HepG2 (cell line): ENCODE data around the gene TAMALIN. TPM values are rescaled to one million over a fixed set of nuclear protein-coding genes. Genes with fewer than 3 reads are reported as not detected.
A peak's percentile ranks its signal among the peaks of the same experiment; 100 is the strongest.

Source experiments
- HOXD1 ChIP-seq: sonication (generic); formaldehyde crosslinking; IDR thresholded peaks from 2 replicates; pipeline ENCODE4 v1.5.0; 2020; ENCODE audit warnings: missing genetic modification reagents
- MED8 ChIP-seq: sonication (generic); formaldehyde crosslinking; IDR thresholded peaks from 2 replicates; pipeline ENCODE4 v1.8.1; 2023; ENCODE audit warnings: mild to moderate bottlenecking, missing genetic modification reagents; ENCODE audit not compliant: insufficient replicate concordance
- NFKBIZ ChIP-seq: IDR thresholded peaks from 2 replicates; pipeline ENCODE4 v1.6.1; 2018; ENCODE audit warnings: missing genetic modification reagents, missing compliant biosample characterization
- NPAS2 ChIP-seq: sonication (generic); formaldehyde crosslinking; IDR thresholded peaks from 2 replicates; pipeline ENCODE4 v1.8.0; 2022; ENCODE audit warnings: mild to moderate bottlenecking, missing genetic modification reagents, borderline replicate concordance
- PCBP2 ChIP-seq: fragments of 200-400 bp; formaldehyde crosslinking; optimal IDR thresholded peaks from 2 replicates; pipeline ENCODE3; 2018; ENCODE audit warnings: low read length, low read depth; ENCODE audit not compliant: poor library complexity, severe bottlenecking
- PHB2 ChIP-seq: fragments of 450-650 bp; IDR thresholded peaks from 2 replicates; pipeline ENCODE4 v1.6.1; 2018; ENCODE audit not compliant: partially characterized antibody
- RXRB ChIP-seq: IDR thresholded peaks from 2 replicates; pipeline ENCODE4 v1.6.1; 2016; ENCODE audit warnings: borderline replicate concordance, missing genetic modification reagents, missing compliant biosample characterization
- SNAPC4 ChIP-seq: sonication (generic); formaldehyde crosslinking; IDR thresholded peaks from 2 replicates; pipeline ENCODE4 v1.4.0; 2020; ENCODE audit warnings: mild to moderate bottlenecking, missing genetic modification reagents
- TARDBP ChIP-seq: sonication (generic); formaldehyde crosslinking; IDR thresholded peaks from 2 replicates; pipeline ENCODE4 v1.8.0; 2022; ENCODE audit warnings: mild to moderate bottlenecking, missing genetic modification reagents
- THAP7 ChIP-seq: sonication (generic); formaldehyde crosslinking; IDR thresholded peaks from 2 replicates; pipeline ENCODE4 v1.8.1; 2023; ENCODE audit warnings: mild to moderate bottlenecking, missing genetic modification reagents
- THRA ChIP-seq: sonication (generic); formaldehyde crosslinking; IDR thresholded peaks from 2 replicates; pipeline ENCODE4 v1.4.0; 2020; ENCODE audit warnings: missing genetic modification reagents, borderline replicate concordance
- ZBTB4 ChIP-seq: sonication (generic); formaldehyde crosslinking; IDR thresholded peaks from 2 replicates; pipeline ENCODE4 v1.4.0; 2020; ENCODE audit warnings: missing genetic modification reagents, mild to moderate bottlenecking, borderline replicate concordance
- ZNF10 ChIP-seq: sonication (generic); formaldehyde crosslinking; IDR thresholded peaks from 2 replicates; pipeline ENCODE4 v1.4.0; 2020; ENCODE audit warnings: mild to moderate bottlenecking, low read depth, missing genetic modification reagents, borderline replicate concordance
- ZNF546 ChIP-seq: sonication (generic); formaldehyde crosslinking; conservative IDR thresholded peaks from 2 replicates; pipeline ENCODE4 v1.8.1; 2023; ENCODE audit warnings: mild to moderate bottlenecking, missing genetic modification reagents
- ZNF577 ChIP-seq: sonication (generic); formaldehyde crosslinking; IDR thresholded peaks from 2 replicates; pipeline ENCODE4 v1.4.0; 2020; ENCODE audit warnings: mild to moderate bottlenecking, low read depth, missing genetic modification reagents, borderline replicate concordance
- ZNF639 ChIP-seq: conservative IDR thresholded peaks from 2 replicates; pipeline ENCODE4 v1.6.1; 2018; ENCODE audit warnings: missing genetic modification reagents
- polyA plus RNA-seq, 8 experiments: library from polyadenylated mRNA; depleted of rRNA in 3 of 8; stranded (reverse) in 7 of 8; unstranded in 1 of 8; fragments of >200 nt; fragmentation: Illumina TruSeq in 4 of 8; extraction: Trizol in 4 of 8; gene quantifications; 2 replicates each; pipeline versions ENCODE4 v1.2.1 to v1.2.3, GENCODE V29; 2011 to 2016; ENCODE audit warnings: low read depth in 4 of 8, missing spikeins in 1 of 8, mixed read lengths in 1 of 8; ENCODE audit not compliant: insufficient read depth in 1 of 8
- total RNA-seq, 5 experiments: library from RNA; depleted of rRNA; stranded (reverse); fragments of >200 nt; fragmentation: Illumina TruSeq; extraction: Trizol; gene quantifications; 2 replicates each; pipeline ENCODE4 v1.2.3, GENCODE V29; 2016; ENCODE audit warnings: low read depth in 1 of 5

Gene TAMALIN
- total and polyA plus RNA-seq, 2 of the 13 experiments (the other 11 are each of a cell fraction or from before 2014, with no cell fraction given), result 2.9 to 10.9 TPM

- TF ChIP-seq HOXD1 (CRISPR knock-in tag), result peak; percentile 23; the same call in 1 of the 2 replicates
- no peak for TF ChIP-seq NPAS2 (CRISPR knock-in tag)
- no peak for TF ChIP-seq ZNF639 (CRISPR knock-in tag)
- TF ChIP-seq NFKBIZ (CRISPR knock-in tag), result no peak
- no peak for TF ChIP-seq ZNF577 (CRISPR knock-in tag)
- no peak for TF ChIP-seq MED8 (CRISPR knock-in tag)
- TF ChIP-seq ZBTB4 (CRISPR knock-in tag), result no peak
- peak; percentile 56; the same call in 1 of the 2 replicates for TF ChIP-seq TARDBP (CRISPR knock-in tag)
- TF ChIP-seq PHB2, result no peak
- no peak for TF ChIP-seq THRA (CRISPR knock-in tag)
- TF ChIP-seq THAP7 (CRISPR knock-in tag), result peak; percentile 64; the same call in 1 of the 2 replicates
- TF ChIP-seq RXRB, result no peak; the same call in 1 of the 2 replicates
- no peak for TF ChIP-seq PCBP2
- no peak for TF ChIP-seq ZNF10 (CRISPR knock-in tag)
- TF ChIP-seq SNAPC4 (CRISPR knock-in tag), result no peak
- 0 out of 2 replicates have a peak, but pooled peaks have one; percentile 38 for TF ChIP-seq ZNF546 (CRISPR knock-in tag)
These were observed 16.6 kb downstream of the TAMALIN start (continued) for GRCh38 chr12:52023182-52023975.
